Adrenal gland (tissue), 5 donors: ENCODE data around the gene TBC1D22A.

ENCODE experiments used
- POLR2A ChIP-seq, 2 donors: fragments of 450-650 bp; IDR thresholded peaks; one replicate each; pipeline ENCODE4 v1.6.1; 2017; ENCODE audit warnings: antibody characterized with exemption in 2 of 2, mild to moderate bottlenecking in 2 of 2, moderate library complexity in 1 of 2
- TF ChIP-seq, protein P1 (sequence below), 6 experiments: fragments of 450-650 bp in 4 of 6; fragments of 200-600 bp in 2 of 6; sonication (generic) in 1 of 6; IDR thresholded peaks; 1 replicate in 5 of 6; 2 replicates in 1 of 6; pipeline versions ENCODE4 v1.5.1 to v1.8.0; 2016 to 2021; ENCODE audit warnings: antibody characterized with exemption in 6 of 6, mild to moderate bottlenecking in 2 of 6, moderate library complexity in 1 of 6
- donor health status: DM: no; HTN: no; CAD: no.

DNA sequence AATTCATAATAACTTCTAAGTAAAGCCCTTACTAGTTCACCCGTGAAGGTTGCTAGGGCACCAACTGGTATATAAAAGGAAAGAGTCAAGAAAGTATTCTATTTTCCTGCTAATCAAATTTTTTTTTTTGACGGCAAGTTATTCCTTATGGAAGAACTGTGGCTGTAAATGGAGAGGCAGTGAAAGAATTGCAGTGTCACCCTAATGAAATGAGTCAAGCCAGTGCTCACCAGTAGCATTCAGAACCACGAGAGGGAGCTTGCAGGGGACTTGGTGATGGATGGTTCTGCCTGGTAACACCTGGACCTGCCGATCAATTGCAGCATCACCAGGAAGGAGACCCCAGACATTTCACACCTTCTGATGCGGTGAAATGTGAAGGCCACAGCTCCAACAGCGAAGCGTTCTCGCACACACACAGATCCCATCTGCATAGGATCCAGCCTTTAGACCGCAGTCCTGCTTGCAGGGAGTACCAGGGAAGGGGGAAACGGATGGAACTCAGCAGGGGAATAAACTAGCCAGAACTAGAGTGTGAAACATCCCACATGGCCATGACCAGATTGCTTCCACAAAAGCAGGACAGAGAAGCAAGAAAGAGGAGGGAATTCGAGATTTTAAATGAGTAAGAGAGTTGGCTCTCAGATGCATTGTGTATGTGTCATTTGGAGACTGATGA, 326.2 kb downstream of the TBC1D22A start:
- TF ChIP-seq, protein P1, sequence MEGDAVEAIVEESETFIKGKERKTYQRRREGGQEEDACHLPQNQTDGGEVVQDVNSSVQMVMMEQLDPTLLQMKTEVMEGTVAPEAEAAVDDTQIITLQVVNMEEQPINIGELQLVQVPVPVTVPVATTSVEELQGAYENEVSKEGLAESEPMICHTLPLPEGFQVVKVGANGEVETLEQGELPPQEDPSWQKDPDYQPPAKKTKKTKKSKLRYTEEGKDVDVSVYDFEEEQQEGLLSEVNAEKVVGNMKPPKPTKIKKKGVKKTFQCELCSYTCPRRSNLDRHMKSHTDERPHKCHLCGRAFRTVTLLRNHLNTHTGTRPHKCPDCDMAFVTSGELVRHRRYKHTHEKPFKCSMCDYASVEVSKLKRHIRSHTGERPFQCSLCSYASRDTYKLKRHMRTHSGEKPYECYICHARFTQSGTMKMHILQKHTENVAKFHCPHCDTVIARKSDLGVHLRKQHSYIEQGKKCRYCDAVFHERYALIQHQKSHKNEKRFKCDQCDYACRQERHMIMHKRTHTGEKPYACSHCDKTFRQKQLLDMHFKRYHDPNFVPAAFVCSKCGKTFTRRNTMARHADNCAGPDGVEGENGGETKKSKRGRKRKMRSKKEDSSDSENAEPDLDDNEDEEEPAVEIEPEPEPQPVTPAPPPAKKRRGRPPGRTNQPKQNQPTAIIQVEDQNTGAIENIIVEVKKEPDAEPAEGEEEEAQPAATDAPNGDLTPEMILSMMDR (IDR thresholded peaks at IDR 0.05), result no peak
- no peak for TF ChIP-seq POLR2A (IDR thresholded peaks at IDR 0.05)
